Peyer's patch (tissue), 4 donors: Measurements from ENCODE around the gene TSPAN16.

Source experiments
- POLR2A ChIP-seq, 2 donors: fragments of 450-650 bp; IDR thresholded peaks; one replicate each; pipeline ENCODE4 v1.5.1; 2017; ENCODE audit warnings: antibody characterized with exemption in 2 of 2, mild to moderate bottlenecking in 2 of 2, moderate library complexity in 2 of 2
- TF ChIP-seq, protein P1 (sequence below), 6 experiments: fragments of 450-650 bp in 4 of 6; fragments of 200-600 bp in 2 of 6; sonication (generic) in 1 of 6; IDR thresholded peaks; one replicate each; pipeline ENCODE4 v1.5.1; 2017 to 2019; ENCODE audit warnings: antibody characterized with exemption in 6 of 6, mild to moderate bottlenecking in 3 of 6, moderate library complexity in 1 of 6

DNA sequence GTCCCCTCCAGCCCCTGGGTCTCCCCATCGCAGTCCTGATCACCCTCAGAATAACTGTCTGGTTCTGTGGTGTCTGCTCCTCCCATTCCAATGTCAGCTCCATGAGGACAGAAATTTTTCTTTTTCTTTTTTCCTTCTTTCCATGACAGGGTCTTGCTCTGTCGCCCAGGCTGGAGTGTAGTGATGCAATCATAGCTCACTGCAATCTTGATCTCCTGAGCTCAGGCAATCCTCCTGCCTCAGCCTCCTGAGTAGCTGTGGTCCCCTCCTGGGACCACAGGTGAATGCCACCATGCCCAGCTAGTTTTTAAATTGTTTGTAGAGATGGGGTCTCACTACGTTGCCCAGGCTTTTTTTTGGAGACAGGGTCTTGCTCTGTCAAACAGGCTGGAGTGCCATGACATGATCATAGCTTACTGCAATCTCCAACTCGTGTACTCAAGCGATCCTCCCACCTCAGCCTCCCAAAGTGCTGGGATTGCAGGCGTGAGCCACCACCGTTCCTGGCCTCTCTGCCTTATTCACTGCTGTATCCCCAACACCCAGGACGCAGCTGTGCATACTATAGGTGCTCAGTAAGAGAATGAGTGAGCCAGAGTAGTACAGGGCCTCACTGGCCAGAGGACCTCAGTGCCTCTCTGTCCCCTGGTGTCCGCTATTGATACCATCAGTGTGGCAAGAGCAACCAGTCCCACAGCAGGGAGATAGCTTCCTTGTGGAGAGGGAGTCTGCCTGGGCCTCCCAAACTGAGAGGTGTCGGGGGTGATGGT, 28.5 kb upstream of the TSPAN16 start:
- TF ChIP-seq, protein P1, sequence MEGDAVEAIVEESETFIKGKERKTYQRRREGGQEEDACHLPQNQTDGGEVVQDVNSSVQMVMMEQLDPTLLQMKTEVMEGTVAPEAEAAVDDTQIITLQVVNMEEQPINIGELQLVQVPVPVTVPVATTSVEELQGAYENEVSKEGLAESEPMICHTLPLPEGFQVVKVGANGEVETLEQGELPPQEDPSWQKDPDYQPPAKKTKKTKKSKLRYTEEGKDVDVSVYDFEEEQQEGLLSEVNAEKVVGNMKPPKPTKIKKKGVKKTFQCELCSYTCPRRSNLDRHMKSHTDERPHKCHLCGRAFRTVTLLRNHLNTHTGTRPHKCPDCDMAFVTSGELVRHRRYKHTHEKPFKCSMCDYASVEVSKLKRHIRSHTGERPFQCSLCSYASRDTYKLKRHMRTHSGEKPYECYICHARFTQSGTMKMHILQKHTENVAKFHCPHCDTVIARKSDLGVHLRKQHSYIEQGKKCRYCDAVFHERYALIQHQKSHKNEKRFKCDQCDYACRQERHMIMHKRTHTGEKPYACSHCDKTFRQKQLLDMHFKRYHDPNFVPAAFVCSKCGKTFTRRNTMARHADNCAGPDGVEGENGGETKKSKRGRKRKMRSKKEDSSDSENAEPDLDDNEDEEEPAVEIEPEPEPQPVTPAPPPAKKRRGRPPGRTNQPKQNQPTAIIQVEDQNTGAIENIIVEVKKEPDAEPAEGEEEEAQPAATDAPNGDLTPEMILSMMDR (IDR thresholded peaks at IDR 0.05) = no peak
- no peak for TF ChIP-seq POLR2A (IDR thresholded peaks at IDR 0.05)
